ENCODE data around the gene SBNO2. TPM values are rescaled to one million over a fixed set of nuclear protein-coding genes. Genes with fewer than 3 reads are reported as not detected.

SBNO2 gene, protein sequence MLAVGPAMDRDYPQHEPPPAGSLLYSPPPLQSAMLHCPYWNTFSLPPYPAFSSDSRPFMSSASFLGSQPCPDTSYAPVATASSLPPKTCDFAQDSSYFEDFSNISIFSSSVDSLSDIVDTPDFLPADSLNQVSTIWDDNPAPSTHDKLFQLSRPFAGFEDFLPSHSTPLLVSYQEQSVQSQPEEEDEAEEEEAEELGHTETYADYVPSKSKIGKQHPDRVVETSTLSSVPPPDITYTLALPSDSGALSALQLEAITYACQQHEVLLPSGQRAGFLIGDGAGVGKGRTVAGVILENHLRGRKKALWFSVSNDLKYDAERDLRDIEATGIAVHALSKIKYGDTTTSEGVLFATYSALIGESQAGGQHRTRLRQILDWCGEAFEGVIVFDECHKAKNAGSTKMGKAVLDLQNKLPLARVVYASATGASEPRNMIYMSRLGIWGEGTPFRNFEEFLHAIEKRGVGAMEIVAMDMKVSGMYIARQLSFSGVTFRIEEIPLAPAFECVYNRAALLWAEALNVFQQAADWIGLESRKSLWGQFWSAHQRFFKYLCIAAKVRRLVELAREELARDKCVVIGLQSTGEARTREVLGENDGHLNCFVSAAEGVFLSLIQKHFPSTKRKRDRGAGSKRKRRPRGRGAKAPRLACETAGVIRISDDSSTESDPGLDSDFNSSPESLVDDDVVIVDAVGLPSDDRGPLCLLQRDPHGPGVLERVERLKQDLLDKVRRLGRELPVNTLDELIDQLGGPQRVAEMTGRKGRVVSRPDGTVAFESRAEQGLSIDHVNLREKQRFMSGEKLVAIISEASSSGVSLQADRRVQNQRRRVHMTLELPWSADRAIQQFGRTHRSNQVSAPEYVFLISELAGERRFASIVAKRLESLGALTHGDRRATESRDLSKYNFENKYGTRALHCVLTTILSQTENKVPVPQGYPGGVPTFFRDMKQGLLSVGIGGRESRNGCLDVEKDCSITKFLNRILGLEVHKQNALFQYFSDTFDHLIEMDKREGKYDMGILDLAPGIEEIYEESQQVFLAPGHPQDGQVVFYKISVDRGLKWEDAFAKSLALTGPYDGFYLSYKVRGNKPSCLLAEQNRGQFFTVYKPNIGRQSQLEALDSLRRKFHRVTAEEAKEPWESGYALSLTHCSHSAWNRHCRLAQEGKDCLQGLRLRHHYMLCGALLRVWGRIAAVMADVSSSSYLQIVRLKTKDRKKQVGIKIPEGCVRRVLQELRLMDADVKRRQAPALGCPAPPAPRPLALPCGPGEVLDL (N-terminal part only)
- total RNA-seq: 44.4 and 46.3 TPM in 2 replicates

DNA sequence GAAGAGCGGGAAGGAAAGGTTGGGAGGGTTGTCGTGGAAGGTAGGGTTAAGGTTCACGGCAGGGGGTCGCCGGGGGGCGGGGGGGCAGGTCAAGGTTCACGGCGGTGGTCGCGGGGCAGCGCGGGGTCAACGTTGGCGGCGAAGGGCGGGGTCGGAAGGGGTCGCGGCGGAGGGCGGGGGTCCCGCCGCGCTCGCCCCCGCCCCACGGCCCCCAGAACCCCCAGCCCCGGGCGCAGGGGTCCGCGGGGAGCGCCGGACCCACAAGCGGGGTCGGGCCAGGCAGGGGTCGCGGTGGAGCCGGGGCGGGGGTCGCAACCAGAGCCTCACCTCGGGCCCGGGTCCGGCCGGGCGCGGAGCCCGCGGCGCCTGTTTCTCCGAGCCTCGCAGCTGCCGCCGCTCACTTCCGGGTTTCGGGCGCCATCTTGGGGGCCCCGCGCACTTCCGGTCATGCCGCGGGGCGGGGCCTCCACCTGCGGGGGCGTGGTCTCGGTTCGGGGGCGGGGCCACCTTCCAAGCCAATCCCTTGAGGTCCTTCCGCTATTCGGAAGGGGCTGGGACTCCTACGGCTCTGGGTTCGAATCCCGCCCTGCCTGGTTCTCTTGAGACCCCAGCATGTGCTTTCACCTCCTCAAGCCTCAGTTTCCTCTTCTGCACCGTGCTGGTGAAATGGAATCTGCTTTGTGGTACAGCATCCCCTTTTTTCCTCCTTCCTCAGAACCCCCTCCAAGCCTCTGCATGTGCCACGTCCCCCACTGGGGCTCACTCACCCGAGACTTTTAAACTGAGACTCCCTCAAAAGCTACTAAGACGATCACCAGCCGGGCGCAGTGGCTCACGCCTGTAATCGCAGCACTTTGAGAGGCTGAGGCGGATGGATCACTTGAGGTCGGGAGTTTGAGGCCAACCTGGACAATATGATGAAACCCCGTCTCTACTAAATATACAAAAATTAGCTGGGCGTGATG lies at the start of gene SBNO2:
Gene SBNO2 (minus strand): TSS at position 424 of the 965 bp plus-strand sequence. CDS start 19,992 bp downstream, outside the sequence.

DNA sequence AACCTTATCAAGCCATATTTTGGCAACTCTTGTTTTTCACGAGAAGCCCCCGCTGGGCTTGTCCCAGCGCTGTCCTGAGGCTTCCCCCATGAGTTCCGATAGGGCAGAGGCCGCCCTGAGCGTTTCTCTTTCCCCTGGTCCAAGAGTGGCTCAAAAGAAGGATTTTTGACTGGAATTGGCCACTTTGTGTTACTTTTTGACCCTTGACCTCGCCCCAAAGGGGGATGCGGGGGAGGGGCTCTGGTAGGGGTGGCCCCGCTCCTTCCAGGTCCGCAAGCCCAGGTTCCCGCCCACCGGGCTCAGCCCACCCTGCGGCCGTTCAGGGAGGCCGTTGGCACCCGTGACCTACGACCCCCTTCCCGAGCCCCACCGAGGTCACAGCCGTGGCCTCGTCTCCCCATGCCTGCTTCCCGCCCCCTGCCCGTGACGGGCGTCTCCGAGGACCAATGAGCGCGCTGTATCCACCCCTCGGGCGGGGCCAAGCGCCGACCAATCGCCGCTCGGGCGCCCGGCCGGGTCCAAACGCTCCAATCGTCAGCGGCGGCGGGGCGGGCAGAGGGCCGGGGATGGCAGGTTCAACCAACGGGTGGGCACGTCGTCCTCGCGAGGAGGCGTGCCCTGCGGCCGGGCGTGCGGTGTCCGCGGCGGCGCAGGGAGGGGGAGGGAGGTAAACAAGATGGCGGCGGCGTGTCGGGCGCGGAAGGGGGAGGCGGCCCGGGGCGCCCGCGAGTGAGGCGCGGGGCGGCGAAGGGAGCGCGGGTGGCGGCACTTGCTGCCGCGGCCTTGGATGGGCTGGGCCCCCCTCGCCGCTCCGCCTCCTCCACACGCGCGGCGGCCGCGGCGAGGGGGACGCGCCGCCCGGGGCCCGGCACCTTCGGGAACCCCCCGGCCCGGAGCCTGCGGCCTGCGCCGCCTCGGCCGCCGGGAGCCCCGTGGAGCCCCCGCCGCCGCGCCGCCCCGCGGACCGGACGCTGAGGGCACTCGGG lies 31.3 kb upstream of the SBNO2 start, which contains the start of gene STK11:
Gene STK11 (plus strand): TSS at position 665 of the 986 bp plus-strand sequence. CDS start 1,136 bp downstream, outside the sequence.

DNA sequence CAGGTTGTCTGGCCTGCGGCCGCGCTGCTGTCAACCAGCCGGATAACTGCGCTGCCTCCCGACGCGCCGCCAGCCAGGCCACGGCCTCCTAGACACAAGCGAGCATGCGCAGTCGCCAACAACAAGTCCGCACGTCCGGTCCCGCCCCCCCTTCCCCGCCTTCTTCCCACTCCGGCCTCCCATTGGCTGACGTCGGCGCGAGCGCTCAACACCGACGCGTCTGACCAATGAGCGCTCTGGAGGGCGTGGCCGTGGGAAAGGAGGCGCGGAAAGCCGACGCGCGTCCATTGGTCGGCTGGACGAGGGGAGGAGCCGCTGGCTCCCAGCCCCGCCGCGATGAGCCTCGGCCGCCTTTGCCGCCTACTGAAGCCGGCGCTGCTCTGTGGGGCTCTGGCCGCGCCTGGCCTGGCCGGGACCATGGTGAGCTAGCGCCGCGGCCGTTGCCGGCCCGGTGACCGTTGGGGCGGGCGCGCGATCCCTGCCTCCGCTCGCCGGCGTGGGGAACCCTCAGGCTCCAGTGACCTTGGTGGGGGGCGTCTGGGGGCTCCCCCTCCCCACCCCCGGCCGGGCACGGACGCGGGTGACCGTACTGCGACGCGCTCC lies 70.3 kb downstream of the SBNO2 start, which contains the start of gene GPX4:
Gene GPX4 (plus strand): TSS at position 287 of the 603 bp plus-strand sequence. CDS start 50 bp downstream, at position 337.

DNA sequence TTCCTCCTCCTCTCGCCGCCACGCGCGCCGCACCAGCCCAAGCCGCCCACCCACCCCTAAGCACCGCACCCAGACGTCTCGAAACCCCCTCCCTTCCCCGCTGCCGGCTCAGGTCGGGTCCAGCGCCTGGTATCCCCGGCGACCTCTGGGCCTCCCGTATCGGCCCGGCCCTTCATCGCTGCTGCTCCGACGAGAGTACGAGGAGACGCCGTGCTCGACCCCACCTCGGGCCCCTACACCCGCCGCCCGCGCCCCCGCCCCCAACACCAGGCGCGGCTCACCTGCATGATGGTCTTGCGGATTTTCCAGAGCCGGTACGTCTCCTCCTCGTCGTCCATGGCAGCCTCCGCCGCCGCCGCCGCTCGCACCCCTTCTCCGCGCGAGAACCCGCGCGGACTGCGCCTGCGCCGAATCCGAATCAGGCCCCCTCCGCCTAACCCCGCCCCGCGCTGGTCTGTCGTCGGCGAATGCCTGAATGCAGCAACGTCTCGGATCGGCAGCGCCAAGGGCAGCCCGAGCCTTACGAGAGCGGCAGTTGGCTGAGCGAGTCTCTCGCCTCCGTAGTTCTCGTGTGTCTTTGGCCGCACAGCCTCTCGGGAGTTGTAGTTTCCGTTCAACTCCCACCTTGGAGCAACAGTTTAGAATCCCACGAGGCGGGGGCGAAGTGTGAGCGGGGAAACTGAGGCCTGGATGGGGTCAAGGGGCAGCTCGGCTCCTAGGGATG lies 78.9 kb downstream of the SBNO2 start, which contains the start of gene POLR2E:
Gene POLR2E (minus strand): TSS at position 398 of the 724 bp plus-strand sequence. CDS start 60 bp downstream, at position 338.

DNA sequence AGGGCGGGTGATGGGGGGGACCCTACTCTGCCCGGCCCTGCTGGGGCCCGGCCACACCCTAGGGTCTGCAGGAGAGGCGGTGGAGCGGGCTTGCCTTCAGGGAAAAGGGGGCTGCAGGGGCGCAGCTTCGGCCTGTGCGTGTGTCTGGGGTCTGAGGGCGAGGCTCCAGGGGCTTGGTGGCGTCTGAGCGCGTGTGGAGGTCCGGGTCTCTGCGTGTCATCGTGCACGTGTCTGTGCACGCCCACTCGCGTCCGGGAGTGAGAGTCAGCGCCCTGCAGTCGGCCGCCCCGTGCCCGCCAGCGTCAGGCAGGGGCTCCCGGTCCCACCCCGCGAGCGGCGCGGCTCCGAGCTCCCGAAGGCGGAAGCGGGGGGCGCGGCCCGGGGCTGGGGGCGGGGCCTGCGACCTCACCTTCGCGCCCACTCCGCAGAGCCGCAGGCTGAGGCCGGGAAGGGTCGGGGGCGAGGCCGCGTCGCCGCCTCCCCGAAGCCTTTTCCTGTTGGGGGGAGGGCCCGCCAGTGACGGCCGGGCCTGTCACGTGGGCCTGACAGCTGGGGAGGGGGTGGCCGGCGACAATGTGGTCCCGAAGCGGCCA lies 107.2 kb downstream of the SBNO2 start, which contains the start of gene ARHGAP45:
Gene ARHGAP45 (plus strand): TSS at position 420 of the 593 bp plus-strand sequence. CDS start 239 bp downstream, outside the sequence.

Other genes with a start within 250 kb of the SBNO2 start
- gene ARID3A, start 248.2 kb downstream of the SBNO2 start, total RNA-seq: 18.4 and 33.2 TPM in 2 replicates
- 68.0 and 80.9 TPM in 2 replicates for gene WDR18, start 189.9 kb downstream of the SBNO2 start, total RNA-seq
- under 0.01 and 0.20 TPM in 2 replicates for gene GRIN3B, start 173.8 kb downstream of the SBNO2 start, total RNA-seq
- 68.3 and 80.5 TPM in 2 replicates for gene TMEM259, start 153.1 kb downstream of the SBNO2 start, total RNA-seq
- gene RNU6-2, start 152.7 kb downstream of the SBNO2 start, total RNA-seq: not detected in 2 replicates
- 122 and 131 TPM in 2 replicates for gene CNN2, start 147.7 kb downstream of the SBNO2 start, total RNA-seq
- gene ABCA7, start 134.2 kb downstream of the SBNO2 start, total RNA-seq: 4.0 and 4.3 TPM in 2 replicates
- gene ARHGAP45, start 107.1 kb downstream of the SBNO2 start, total RNA-seq: 0.78 and 1.5 TPM in 2 replicates
- gene POLR2E, start 78.9 kb downstream of the SBNO2 start, total RNA-seq: 84.5 and 113 TPM in 2 replicates
- gene GPX4, start 70.3 kb downstream of the SBNO2 start, total RNA-seq: 326 and 402 TPM in 2 replicates
- 58.4 and 85.0 TPM in 2 replicates for gene STK11, start 31.5 kb upstream of the SBNO2 start, total RNA-seq
- 2.9 and 4.7 TPM in 2 replicates for gene CBARP, start 63.7 kb upstream of the SBNO2 start, total RNA-seq
- 25.4 and 32.7 TPM in 2 replicates for gene ATP5F1D, start 67.5 kb upstream of the SBNO2 start, total RNA-seq
- 15.8 and 21.9 TPM in 2 replicates for gene MIDN, start 74.3 kb upstream of the SBNO2 start, total RNA-seq
- gene CIRBP, start 95.1 kb upstream of the SBNO2 start, total RNA-seq: 99.2 and 106 TPM in 2 replicates
- 28.9 and 36.4 TPM in 2 replicates for gene FAM174C, start 101.3 kb upstream of the SBNO2 start, total RNA-seq
- not detected in 2 replicates for gene EFNA2, start 111.6 kb upstream of the SBNO2 start, total RNA-seq
- 57.5 and 71.7 TPM in 2 replicates for gene NDUFS7, start 209.6 kb upstream of the SBNO2 start, total RNA-seq
- 23.9 and 42.6 TPM in 2 replicates for gene GAMT, start 227.3 kb upstream of the SBNO2 start, total RNA-seq
- 49.6 and 88.9 TPM in 2 replicates for gene DAZAP1, start 233.3 kb upstream of the SBNO2 start, total RNA-seq